ENCODE results near the gene AADACL2. TPM values are rescaled to one million over a fixed set of nuclear protein-coding genes. Genes with fewer than 3 reads are reported as not detected.

Gene AADACL2
- total and polyA plus RNA-seq, 4 donors: not detected

DNA sequence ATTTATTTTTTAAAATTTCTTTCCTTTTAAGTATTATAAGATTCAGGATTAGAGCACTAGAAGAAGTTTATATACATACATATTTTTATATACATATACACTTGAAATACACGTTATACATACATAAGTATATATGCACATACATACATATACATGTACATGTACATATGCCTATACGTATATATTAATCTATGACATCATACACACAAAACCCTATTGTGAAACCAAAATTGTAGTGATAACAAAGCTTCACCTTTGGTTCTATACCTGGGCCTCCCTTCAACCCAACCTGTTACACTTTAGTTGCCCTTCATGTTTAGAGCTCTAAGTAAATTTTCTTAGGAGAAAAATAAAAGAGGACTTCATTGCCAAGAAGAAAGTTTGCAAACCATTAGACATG is 17.0 kb downstream of the AADACL2 start:
- no peaks in the 10 kb centered on the region for H3K27me3 ChIP-seq (ENCODE audit: control insufficient read depth in 4 of 4, insufficient read depth in 4 of 4, low read length in 3 of 4)
- WGBS: 85% methylated on average over 2 of the region's 2 CpGs
- no peak overlapping the region for H3K9ac ChIP-seq (ENCODE audit: low read depth in 1 of 2, low read length in 2 of 2)
- H3K36me3 ChIP-seq (ENCODE audit: control insufficient read depth in 4 of 4, insufficient read depth in 3 of 4, low read depth in 1 of 4, low read length in 3 of 4): no peaks in the 10 kb centered on the region
- DNase-seq (ENCODE audit: low spot score): no peak
- peaks cover 0 to 5% (median 0%) of the 10 kb centered on the region in 4 donors for H3K9me3 ChIP-seq (ENCODE audit: control insufficient read depth in 4 of 4, low read length in 3 of 4)
- H3K4me1 ChIP-seq (ENCODE audit: control insufficient read depth in 4 of 4, insufficient read depth in 4 of 4, low read length in 3 of 4): peaks cover 0 to 7% (median under 1%) of the 10 kb centered on the region in 4 donors
- H3K27ac ChIP-seq (ENCODE audit: low read depth in 1 of 2, low read length in 2 of 2): no peak overlapping the region
- TF ChIP-seq ATF3 (IDR thresholded peaks at IDR 0.05): no peak
- TF ChIP-seq, protein P1, sequence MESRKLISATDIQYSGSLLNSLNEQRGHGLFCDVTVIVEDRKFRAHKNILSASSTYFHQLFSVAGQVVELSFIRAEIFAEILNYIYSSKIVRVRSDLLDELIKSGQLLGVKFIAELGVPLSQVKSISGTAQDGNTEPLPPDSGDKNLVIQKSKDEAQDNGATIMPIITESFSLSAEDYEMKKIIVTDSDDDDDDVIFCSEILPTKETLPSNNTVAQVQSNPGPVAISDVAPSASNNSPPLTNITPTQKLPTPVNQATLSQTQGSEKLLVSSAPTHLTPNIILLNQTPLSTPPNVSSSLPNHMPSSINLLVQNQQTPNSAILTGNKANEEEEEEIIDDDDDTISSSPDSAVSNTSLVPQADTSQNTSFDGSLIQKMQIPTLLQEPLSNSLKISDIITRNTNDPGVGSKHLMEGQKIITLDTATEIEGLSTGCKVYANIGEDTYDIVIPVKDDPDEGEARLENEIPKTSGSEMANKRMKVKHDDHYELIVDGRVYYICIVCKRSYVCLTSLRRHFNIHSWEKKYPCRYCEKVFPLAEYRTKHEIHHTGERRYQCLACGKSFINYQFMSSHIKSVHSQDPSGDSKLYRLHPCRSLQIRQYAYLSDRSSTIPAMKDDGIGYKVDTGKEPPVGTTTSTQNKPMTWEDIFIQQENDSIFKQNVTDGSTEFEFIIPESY (IDR thresholded peaks at IDR 0.05): no peak
- TF ChIP-seq REST (IDR thresholded peaks at IDR 0.05): no peak
- TF ChIP-seq RXRA (IDR thresholded peaks at IDR 0.05): no peak
- no peak for TF ChIP-seq HNF4A (conservative IDR thresholded peaks at IDR 0.05)
- no peak overlapping the region for H3K4me3 ChIP-seq (ENCODE audit: low read depth in 1 of 3, low read length in 3 of 3)

DNA sequence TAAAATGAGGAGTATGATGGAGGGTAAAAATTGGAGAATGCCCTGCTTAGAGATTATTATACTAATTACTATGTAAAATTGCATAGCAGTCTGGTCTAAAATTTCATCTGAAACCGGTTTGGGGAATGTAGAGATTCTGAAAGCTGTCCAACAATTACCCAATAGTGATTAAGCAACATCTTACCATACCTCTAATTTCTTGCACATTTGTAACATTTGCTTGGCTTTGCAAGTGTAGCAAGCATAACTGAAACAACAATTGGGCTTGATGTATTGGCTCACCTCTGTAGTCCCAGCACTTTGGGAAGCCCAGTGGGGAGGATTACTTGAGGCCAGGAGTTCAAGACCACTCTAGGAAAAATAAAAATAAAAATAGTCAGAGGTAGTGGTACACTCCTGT is 17.4 kb downstream of the AADACL2 start:
- H3K27me3 ChIP-seq (ENCODE audit: control insufficient read depth in 4 of 4, insufficient read depth in 4 of 4, low read length in 3 of 4): no peaks in the 10 kb centered on the region
- no peaks in the 10 kb centered on the region for H3K36me3 ChIP-seq (ENCODE audit: control insufficient read depth in 4 of 4, insufficient read depth in 3 of 4, low read depth in 1 of 4, low read length in 3 of 4)
- DNase-seq (ENCODE audit: low spot score): no peak
- no peak overlapping the region for H3K4me3 ChIP-seq (ENCODE audit: low read depth in 1 of 3, low read length in 3 of 3)
- no peak overlapping the region for H3K27ac ChIP-seq (ENCODE audit: low read depth in 1 of 2, low read length in 2 of 2)
- no peak for TF ChIP-seq JUND (IDR thresholded peaks at IDR 0.05)
- no peak for TF ChIP-seq REST (IDR thresholded peaks at IDR 0.05)
- no peak for TF ChIP-seq EGR1 (IDR thresholded peaks at IDR 0.05; ENCODE audit: low read depth in 2 of 2)
- no peak for TF ChIP-seq HNF4G (IDR thresholded peaks at IDR 0.05)
- no peak for TF ChIP-seq ATF3 (IDR thresholded peaks at IDR 0.05)
- peak in 1 of 2 donors; percentile 29 for TF ChIP-seq RAD21 (IDR thresholded peaks at IDR 0.05)
- TF ChIP-seq FOXA1 (IDR thresholded peaks at IDR 0.05): no peak
- TF ChIP-seq HNF4A (conservative IDR thresholded peaks at IDR 0.05): peak in 1 of 2 donors; percentile 37
- TF ChIP-seq TAF1 (conservative IDR thresholded peaks at IDR 0.05): no peak
- peak; percentile 12 for TF ChIP-seq SP1 (IDR thresholded peaks at IDR 0.05)
- TF ChIP-seq GABPA (IDR thresholded peaks at IDR 0.05 in 1 of 2, conservative IDR thresholded peaks at IDR 0.05 in 1 of 2): no peak
- TF ChIP-seq YY1 (IDR thresholded peaks at IDR 0.05): no peak
- TF ChIP-seq, protein P2, sequence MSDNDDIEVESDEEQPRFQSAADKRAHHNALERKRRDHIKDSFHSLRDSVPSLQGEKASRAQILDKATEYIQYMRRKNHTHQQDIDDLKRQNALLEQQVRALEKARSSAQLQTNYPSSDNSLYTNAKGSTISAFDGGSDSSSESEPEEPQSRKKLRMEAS (IDR thresholded peaks at IDR 0.05): no peak
- TF ChIP-seq FOXA2 (IDR thresholded peaks at IDR 0.05): no peak
- no peak for TF ChIP-seq CTCF (IDR thresholded peaks at IDR 0.05; ENCODE audit: low read depth, low read length, missing input control)
- TF ChIP-seq, protein P1 (IDR thresholded peaks at IDR 0.05): peak; percentile 40
- TF ChIP-seq NR2F2 (IDR thresholded peaks at IDR 0.05): no peak
- peak in 1 of 2 donors; percentile 46 for TF ChIP-seq RXRA (IDR thresholded peaks at IDR 0.05)
- no peak overlapping the region for H3K9ac ChIP-seq (ENCODE audit: low read depth in 1 of 2, low read length in 2 of 2)
- WGBS: 13% methylated on average over 1 of the region's 1 CpG
- peaks cover 0 to 7% (median under 1%) of the 10 kb centered on the region in 4 donors for H3K4me1 ChIP-seq (ENCODE audit: control insufficient read depth in 4 of 4, insufficient read depth in 4 of 4, low read length in 3 of 4)
- peaks cover 0 to 5% (median 0%) of the 10 kb centered on the region in 4 donors for H3K9me3 ChIP-seq (ENCODE audit: control insufficient read depth in 4 of 4, low read length in 3 of 4)

All from liver (tissue), 9 donors.